ENCODE results near the gene GPN1.
"Not testable (repeated sequence)": the region's sequence is repeated elsewhere in the genome, so short reads cannot be mapped to it uniquely, and the experiment has no call there.

The GPN1 gene

DNA sequence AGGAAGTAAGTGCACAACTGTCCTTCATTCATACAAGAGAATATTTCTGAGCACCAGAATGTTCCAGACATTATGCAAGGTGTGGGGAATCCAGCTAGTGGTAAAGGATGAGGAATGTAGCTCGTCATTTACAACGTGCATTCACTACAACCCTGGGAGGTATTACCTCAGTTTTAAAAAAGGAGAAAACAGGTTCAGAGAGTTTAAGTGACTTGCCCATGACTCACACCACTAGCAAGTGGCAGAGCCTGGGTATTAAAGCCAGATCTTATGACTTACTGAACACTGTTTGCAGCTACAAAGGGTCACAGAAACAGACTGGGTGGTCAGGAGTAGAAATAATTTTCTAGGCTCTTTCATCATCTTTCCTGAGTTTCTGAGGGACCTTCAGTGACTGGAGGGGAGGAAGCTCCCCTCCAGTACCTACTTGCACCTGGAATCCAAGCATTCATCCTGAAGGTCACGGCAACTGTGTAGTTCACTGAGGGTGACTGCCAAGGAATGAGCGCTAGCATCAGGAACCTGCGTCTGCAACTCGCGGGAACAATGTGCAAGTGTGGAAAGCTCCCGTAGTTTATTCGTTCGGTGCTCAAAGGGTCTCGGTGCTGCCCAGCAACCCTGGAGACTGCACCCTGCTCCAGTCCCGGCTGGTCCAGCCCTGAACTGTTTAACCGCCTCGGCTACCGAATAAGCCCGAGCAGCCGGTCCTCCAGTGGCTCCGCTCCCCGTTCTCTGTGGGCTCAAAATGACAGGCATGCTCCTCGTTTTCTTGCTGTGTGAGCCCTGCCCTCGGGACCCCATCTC, 685 bp upstream of the GPN1 start:
- Histone ChIP-seq H3K9me2 (replicated peaks; ENCODE audit: insufficient read depth, low read length) (no peaks in the 10 kb centered on the region), H3K27me3 (replicated peaks; ENCODE audit: insufficient read depth, low read length) (no peaks in the 10 kb centered on the region), H3F3A (ENCODE audit: insufficient read depth, low read length) (peaks cover 4% of the 10 kb centered on the region; the same call in 1 of the 2 replicates), H2AFZ (ENCODE audit: low read length) (peak overlapping the region; percentile 93), H3K79me2 (ENCODE audit: low read length) (peaks cover 23% of the 10 kb centered on the region), H3K9me3 (replicated peaks; ENCODE audit: insufficient read depth, low read length) (no peaks in the 10 kb centered on the region), H3K4me1 (ENCODE audit: low read length) (no peaks in the 10 kb centered on the region), H3K4me2 (ENCODE audit: low read depth, low read length) (peak overlapping the region; percentile 82), H3K4me3 (ENCODE audit: low read length) (peak overlapping the region; percentile 79), H3K36me3 (replicated peaks; ENCODE audit: insufficient read depth, low read length) (no peaks in the 10 kb centered on the region; the same call in 1 of the 2 replicates), H4K20me1 (ENCODE audit: insufficient read depth, low read length) (no peaks in the 10 kb centered on the region), H3K9ac (ENCODE audit: low read length) (peak overlapping the region; percentile 89), H3K27ac (ENCODE audit: low read length) (peak overlapping the region; percentile 33; the same call in 1 of the 2 replicates)
- DNase-seq: no peak
- TF ChIP-seq, protein P1, sequence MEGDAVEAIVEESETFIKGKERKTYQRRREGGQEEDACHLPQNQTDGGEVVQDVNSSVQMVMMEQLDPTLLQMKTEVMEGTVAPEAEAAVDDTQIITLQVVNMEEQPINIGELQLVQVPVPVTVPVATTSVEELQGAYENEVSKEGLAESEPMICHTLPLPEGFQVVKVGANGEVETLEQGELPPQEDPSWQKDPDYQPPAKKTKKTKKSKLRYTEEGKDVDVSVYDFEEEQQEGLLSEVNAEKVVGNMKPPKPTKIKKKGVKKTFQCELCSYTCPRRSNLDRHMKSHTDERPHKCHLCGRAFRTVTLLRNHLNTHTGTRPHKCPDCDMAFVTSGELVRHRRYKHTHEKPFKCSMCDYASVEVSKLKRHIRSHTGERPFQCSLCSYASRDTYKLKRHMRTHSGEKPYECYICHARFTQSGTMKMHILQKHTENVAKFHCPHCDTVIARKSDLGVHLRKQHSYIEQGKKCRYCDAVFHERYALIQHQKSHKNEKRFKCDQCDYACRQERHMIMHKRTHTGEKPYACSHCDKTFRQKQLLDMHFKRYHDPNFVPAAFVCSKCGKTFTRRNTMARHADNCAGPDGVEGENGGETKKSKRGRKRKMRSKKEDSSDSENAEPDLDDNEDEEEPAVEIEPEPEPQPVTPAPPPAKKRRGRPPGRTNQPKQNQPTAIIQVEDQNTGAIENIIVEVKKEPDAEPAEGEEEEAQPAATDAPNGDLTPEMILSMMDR (IDR thresholded peaks at IDR 0.05; ENCODE audit: low read length): no peak
- TF ChIP-seq EZH2phosphoT487 (IDR thresholded peaks at IDR 0.05; ENCODE audit: low read length) (no peak), EZH2 (optimal IDR thresholded peaks at IDR 0.05; ENCODE audit: low read depth, low read length) (no peak)

DNA sequence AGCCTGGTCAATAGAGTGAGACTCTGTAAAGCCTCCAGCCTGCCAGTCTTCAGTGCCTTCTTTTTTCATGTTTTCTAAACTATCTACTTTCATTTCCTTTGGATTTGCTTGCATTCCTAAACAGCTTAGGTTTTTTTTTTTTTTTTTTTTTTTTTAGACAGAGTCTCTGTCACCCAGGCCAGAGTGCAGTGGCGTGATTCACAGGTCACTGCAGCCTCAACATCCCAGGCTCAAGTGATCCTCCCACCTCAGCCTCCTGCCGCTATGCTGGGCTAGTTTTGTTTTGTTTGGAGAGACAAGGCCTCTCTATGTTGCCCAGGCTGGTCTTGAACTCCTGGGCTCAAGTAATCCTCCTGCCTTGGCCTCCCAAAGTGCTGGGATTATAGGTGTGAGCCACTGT, 1.4 kb downstream of the GPN1 start:
- not testable (repeated sequence) for H3K9me2 ChIP-seq (replicated peaks; ENCODE audit: insufficient read depth, low read length); H3K27ac ChIP-seq (ENCODE audit: low read length); H4K20me1 ChIP-seq (ENCODE audit: insufficient read depth, low read length); H3K36me3 ChIP-seq (replicated peaks; ENCODE audit: insufficient read depth, low read length); H3K9ac ChIP-seq (ENCODE audit: low read length); H3K9me3 ChIP-seq (replicated peaks; ENCODE audit: insufficient read depth, low read length); H3F3A ChIP-seq (ENCODE audit: insufficient read depth, low read length); H3K4me3 ChIP-seq (ENCODE audit: low read length); DNase-seq; H3K4me1 ChIP-seq (ENCODE audit: low read length); H2AFZ ChIP-seq (ENCODE audit: low read length); H3K4me2 ChIP-seq (ENCODE audit: low read depth, low read length); H3K27me3 ChIP-seq (replicated peaks; ENCODE audit: insufficient read depth, low read length)
- peaks cover 23% of the 10 kb centered on the region for H3K79me2 ChIP-seq (ENCODE audit: low read length)

DNA sequence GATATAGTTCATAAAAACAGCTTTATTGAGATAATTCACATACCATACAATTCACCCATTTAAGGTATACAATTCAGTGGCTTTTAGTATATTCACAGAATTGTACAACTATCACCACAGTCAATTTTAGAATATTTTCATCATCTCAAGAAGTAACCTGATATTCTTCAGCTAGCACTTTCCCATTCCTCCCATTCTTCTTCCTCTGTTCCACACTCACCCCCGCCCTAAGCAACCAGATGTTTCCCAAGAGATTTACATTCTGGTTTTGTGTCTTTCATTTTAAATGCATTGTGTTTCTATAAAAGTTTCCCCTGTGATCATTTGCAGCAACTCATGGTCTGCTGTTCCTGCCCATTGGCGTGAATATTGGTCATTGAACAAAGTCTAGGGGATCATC, 5.4 kb downstream of the GPN1 start:
- Histone ChIP-seq H3K4me2 (ENCODE audit: low read depth, low read length) (no peak overlapping the region), H2AFZ (ENCODE audit: low read length) (no peak overlapping the region), H4K20me1 (ENCODE audit: insufficient read depth, low read length) (no peaks in the 10 kb centered on the region), H3K4me3 (ENCODE audit: low read length) (no peak overlapping the region), H3K4me1 (ENCODE audit: low read length) (no peaks in the 10 kb centered on the region), H3K27ac (ENCODE audit: low read length) (no peak overlapping the region), H3F3A (ENCODE audit: insufficient read depth, low read length) (no peaks in the 10 kb centered on the region), H3K79me2 (ENCODE audit: low read length) (peaks cover 17% of the 10 kb centered on the region), H3K36me3 (replicated peaks; ENCODE audit: insufficient read depth, low read length) (peaks cover 3% of the 10 kb centered on the region), H3K9me2 (replicated peaks; ENCODE audit: insufficient read depth, low read length) (no peaks in the 10 kb centered on the region), H3K27me3 (replicated peaks; ENCODE audit: insufficient read depth, low read length) (no peaks in the 10 kb centered on the region), H3K9ac (ENCODE audit: low read length) (no peak overlapping the region), H3K9me3 (replicated peaks; ENCODE audit: insufficient read depth, low read length) (no peaks in the 10 kb centered on the region)
- DNase-seq: no peak
- TF ChIP-seq, protein P1 (IDR thresholded peaks at IDR 0.05; ENCODE audit: low read length): no peak
- no peak for TF ChIP-seq EZH2 (optimal IDR thresholded peaks at IDR 0.05; ENCODE audit: low read depth, low read length)

DNA sequence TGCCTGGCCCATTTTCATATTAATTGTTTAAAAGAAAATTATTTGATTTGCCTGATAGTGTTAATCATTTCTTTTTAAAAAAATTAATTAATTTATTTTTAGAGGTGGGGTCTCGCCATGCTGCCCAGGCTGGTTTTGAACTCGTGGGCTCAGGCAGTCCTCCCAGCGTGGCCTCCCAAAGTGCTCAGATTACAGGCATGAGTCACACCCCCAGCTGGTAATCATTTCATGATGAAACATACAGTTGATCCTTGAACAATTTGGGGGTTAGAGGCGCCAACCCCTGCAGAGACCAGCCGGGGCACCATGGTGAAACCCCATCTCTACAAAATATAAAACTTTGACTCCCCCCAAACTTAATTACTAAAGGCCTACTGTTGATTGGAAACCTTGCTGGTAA, 7.9 kb downstream of the GPN1 start:
- Histone ChIP-seq H2AFZ (ENCODE audit: low read length) (no peak overlapping the region), H3K36me3 (replicated peaks; ENCODE audit: insufficient read depth, low read length) (peaks cover 3% of the 10 kb centered on the region), H3K9me3 (replicated peaks; ENCODE audit: insufficient read depth, low read length) (no peaks in the 10 kb centered on the region), H3K9ac (ENCODE audit: low read length) (no peak overlapping the region), H3K4me3 (ENCODE audit: low read length) (no peak overlapping the region), H3K27me3 (replicated peaks; ENCODE audit: insufficient read depth, low read length) (no peaks in the 10 kb centered on the region), H3K4me1 (ENCODE audit: low read length) (no peaks in the 10 kb centered on the region), H4K20me1 (ENCODE audit: insufficient read depth, low read length) (no peaks in the 10 kb centered on the region), H3K27ac (ENCODE audit: low read length) (no peak overlapping the region), H3K79me2 (ENCODE audit: low read length) (no peaks in the 10 kb centered on the region), H3K9me2 (replicated peaks; ENCODE audit: insufficient read depth, low read length) (no peaks in the 10 kb centered on the region), H3K4me2 (ENCODE audit: low read depth, low read length) (no peak overlapping the region), H3F3A (ENCODE audit: insufficient read depth, low read length) (no peaks in the 10 kb centered on the region)
- TF ChIP-seq, protein P1 (IDR thresholded peaks at IDR 0.05; ENCODE audit: low read length): no peak
- TF ChIP-seq EZH2phosphoT487 (IDR thresholded peaks at IDR 0.05; ENCODE audit: low read length) (no peak), EZH2 (optimal IDR thresholded peaks at IDR 0.05; ENCODE audit: low read depth, low read length) (no peak)
- no peak for DNase-seq
